ENCODE data around the gene ASXL2. TPM values are rescaled to one million over a fixed set of nuclear protein-coding genes. Genes with fewer than 3 reads are reported as not detected.
"Not testable (repeated sequence)": the region's sequence is repeated elsewhere in the genome, so short reads cannot be mapped to it uniquely, and the experiment has no call there.

The ASXL2 gene
- total RNA-seq, 1 experiment from 2014 or later = 34.5 TPM

DNA sequence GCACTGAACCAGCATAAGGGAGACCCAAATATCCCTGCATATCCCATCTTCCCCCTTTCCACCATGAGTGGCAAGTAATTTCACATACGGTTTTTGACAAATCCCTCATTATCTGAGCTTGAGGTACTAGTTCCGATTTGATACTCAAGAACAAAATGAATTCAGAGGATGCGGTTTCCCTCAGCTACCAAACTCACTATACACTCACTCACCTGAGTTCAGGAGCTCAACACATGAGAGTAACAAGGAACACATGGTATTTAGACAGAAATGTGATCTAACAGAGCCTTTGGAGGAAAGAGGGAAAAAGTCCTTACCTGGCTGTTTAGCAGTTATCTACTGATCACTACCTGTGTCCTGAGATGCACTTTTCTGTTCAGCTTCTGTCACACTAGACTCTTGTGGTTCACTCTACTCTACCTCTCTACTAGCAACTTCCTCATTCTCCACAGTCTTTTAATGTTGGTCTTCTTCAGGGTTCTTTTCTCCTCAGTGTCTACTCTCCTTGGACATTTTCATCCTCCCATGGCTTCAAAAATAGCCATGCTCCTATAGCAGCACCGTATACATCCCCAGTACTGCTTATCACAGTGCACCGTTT lies 25.1 kb downstream of the ASXL2 start:
- intact Hi-C loops (cut with micrococcal nuclease; ENCODE audit: unreplicated experiment) = no loop called here
- ChIA-PET CTCF (interaction anchor here (0.6 kb wide), 1 partner anchor 187 kb away, joined by 4 read pairs; no protein-coding TSS in a partner anchor), POLR2A (ENCODE audit: low non-redundant PET) (interaction anchor here (0.6 kb wide), 1 partner anchor 705 kb away, joined by 16 read pairs; no protein-coding TSS in a partner anchor)
- Histone ChIP-seq H3K4me1 (ENCODE audit: insufficient read depth, low read length, poor library complexity, severe bottlenecking) (peaks cover 10% of the 10 kb centered on the region), H3K27ac (ENCODE audit: low read depth, low read length, poor library complexity, severe bottlenecking) (no peak overlapping the region), H3K9me3 (ENCODE audit: low read depth, low read length, poor library complexity, severe bottlenecking) (no peaks in the 10 kb centered on the region), H3K27me3 (replicated peaks; ENCODE audit: insufficient read depth, low read depth, low read length, poor library complexity) (no peaks in the 10 kb centered on the region), H3K4me3 (ENCODE audit: low read depth, low read length, poor library complexity, severe bottlenecking) (no peak overlapping the region), H3K36me3 (ENCODE audit: insufficient read depth, low read length, poor library complexity, severe bottlenecking) (no peaks in the 10 kb centered on the region)
- TF ChIP-seq, protein P1, sequence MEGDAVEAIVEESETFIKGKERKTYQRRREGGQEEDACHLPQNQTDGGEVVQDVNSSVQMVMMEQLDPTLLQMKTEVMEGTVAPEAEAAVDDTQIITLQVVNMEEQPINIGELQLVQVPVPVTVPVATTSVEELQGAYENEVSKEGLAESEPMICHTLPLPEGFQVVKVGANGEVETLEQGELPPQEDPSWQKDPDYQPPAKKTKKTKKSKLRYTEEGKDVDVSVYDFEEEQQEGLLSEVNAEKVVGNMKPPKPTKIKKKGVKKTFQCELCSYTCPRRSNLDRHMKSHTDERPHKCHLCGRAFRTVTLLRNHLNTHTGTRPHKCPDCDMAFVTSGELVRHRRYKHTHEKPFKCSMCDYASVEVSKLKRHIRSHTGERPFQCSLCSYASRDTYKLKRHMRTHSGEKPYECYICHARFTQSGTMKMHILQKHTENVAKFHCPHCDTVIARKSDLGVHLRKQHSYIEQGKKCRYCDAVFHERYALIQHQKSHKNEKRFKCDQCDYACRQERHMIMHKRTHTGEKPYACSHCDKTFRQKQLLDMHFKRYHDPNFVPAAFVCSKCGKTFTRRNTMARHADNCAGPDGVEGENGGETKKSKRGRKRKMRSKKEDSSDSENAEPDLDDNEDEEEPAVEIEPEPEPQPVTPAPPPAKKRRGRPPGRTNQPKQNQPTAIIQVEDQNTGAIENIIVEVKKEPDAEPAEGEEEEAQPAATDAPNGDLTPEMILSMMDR (conservative IDR thresholded peaks at IDR 0.05; ENCODE audit: low read depth, low read length) = no peak
- no peak for TF ChIP-seq EZH2 (IDR thresholded peaks at IDR 0.05; ENCODE audit: borderline replicate concordance, low read depth, low read length, poor library complexity, severe bottlenecking)
- BruUV-seq (replicated peaks) = no TSS peak
- DNase-seq (ENCODE audit: low spot score) = no peak

DNA sequence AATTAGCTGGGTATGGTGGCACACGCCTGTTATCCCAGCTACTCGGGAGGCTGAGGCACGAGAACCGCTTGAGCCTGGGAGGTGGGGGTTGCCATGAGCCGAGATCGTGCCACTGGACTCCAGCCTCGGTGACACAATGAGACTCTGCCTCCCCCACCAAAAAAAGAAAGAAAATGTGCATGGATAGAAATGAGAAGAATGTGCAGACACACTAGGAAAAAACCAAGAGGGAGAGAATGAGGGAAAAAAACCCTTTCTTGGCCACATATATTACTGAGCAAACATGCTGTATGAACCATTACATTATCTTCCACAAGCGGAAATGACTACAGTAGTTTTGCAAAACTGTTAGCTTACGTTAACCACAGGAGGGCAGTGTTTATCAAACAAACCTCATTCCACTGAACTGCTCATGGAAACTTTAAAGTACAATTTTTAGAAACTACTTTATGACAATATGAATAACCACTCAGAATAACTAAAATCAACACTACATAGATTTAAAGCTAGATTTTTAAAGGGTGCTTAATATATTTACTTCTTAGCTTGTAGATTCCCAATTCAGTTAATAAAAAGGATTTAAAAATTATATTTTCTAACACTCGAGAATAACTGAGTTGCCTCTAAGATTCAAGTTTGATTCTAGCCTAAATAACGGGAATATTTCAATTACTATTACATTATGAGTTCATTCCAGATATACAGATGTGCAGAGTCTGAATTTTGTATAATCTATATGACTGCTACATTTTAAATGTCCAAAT lies 26.4 kb downstream of the ASXL2 start:
- TF ChIP-seq, protein P1 (conservative IDR thresholded peaks at IDR 0.05; ENCODE audit: low read depth, low read length) = peak; percentile 73
- TF ChIP-seq EZH2 (IDR thresholded peaks at IDR 0.05; ENCODE audit: borderline replicate concordance, low read depth, low read length, poor library complexity, severe bottlenecking) = no peak
- H3K4me3 ChIP-seq (ENCODE audit: low read depth, low read length, poor library complexity, severe bottlenecking) = no peak overlapping the region
- peaks cover 10% of the 10 kb centered on the region for H3K4me1 ChIP-seq (ENCODE audit: insufficient read depth, low read length, poor library complexity, severe bottlenecking)
- CTCF ChIA-PET = interaction anchor here (0.6 to 0.8 kb wide), 3 partner anchors 8 to 27 kb away, joined by 3 to 12 read pairs (median 6); no protein-coding TSS in a partner anchor
- H3K27me3 ChIP-seq (replicated peaks; ENCODE audit: insufficient read depth, low read depth, low read length, poor library complexity) = no peaks in the 10 kb centered on the region
- no peaks in the 10 kb centered on the region for H3K9me3 ChIP-seq (ENCODE audit: low read depth, low read length, poor library complexity, severe bottlenecking)
- no TSS peak for BruUV-seq (replicated peaks)
- POLR2A ChIA-PET (ENCODE audit: low non-redundant PET) = no interaction called here
- no peaks in the 10 kb centered on the region for H3K36me3 ChIP-seq (ENCODE audit: insufficient read depth, low read length, poor library complexity, severe bottlenecking)
- DNase-seq (ENCODE audit: low spot score) = peak; percentile 78
- intact Hi-C loops (cut with micrococcal nuclease; ENCODE audit: unreplicated experiment) = no loop called here
- no peak overlapping the region for H3K27ac ChIP-seq (ENCODE audit: low read depth, low read length, poor library complexity, severe bottlenecking)

DNA sequence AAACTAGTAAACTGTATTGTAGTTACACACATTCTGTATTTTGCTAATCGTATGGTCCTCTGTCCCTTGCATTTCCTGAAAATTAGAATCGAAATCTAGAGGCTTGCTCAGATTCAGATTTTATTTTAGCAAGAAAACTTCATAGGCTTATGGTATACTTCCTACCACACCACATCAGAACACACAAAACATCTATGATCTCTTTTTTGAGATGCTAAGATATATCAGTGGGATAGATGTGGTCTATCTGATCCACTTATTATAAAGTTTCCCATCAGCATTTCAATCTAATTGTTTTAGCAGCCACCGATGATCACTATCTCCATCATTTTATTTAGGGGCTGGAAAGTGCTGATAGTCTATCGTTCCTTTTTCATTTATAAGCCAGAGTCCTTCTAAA lies 27.9 kb downstream of the ASXL2 start:
- CTCF ChIA-PET; H3K4me3 ChIP-seq (ENCODE audit: low read depth, low read length, poor library complexity, severe bottlenecking); H3K27ac ChIP-seq (ENCODE audit: low read depth, low read length, poor library complexity, severe bottlenecking); intact Hi-C loops (cut with micrococcal nuclease; ENCODE audit: unreplicated experiment); H3K9me3 ChIP-seq (ENCODE audit: low read depth, low read length, poor library complexity, severe bottlenecking); BruUV-seq (replicated peaks); POLR2A ChIA-PET (ENCODE audit: low non-redundant PET); H3K27me3 ChIP-seq (replicated peaks; ENCODE audit: insufficient read depth, low read depth, low read length, poor library complexity); DNase-seq (ENCODE audit: low spot score); H3K36me3 ChIP-seq (ENCODE audit: insufficient read depth, low read length, poor library complexity, severe bottlenecking): not testable (repeated sequence)
- peaks cover 10% of the 10 kb centered on the region for H3K4me1 ChIP-seq (ENCODE audit: insufficient read depth, low read length, poor library complexity, severe bottlenecking)

DNA sequence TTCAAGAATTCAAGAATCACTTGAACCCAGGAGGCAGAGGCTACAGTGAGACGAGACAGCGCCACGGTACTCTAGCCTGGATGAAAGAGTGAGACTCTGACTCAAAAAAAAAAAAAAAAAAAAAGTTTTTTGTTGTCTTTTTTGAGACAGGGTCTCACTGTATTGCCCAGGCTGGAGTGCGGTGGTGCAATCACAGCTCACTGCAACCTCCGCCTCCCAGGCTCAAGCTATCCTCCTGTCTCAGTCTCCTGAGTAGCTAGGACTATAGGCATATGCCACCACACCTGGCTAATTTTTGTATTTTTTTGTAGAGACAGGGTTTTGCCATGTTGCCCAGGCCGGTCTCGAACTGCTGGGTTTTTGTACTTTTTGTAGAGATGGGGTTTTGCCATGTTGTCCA lies 28.9 kb downstream of the ASXL2 start:
- H3K36me3 ChIP-seq (ENCODE audit: insufficient read depth, low read length, poor library complexity, severe bottlenecking); H3K9me3 ChIP-seq (ENCODE audit: low read depth, low read length, poor library complexity, severe bottlenecking); H3K27ac ChIP-seq (ENCODE audit: low read depth, low read length, poor library complexity, severe bottlenecking); H3K27me3 ChIP-seq (replicated peaks; ENCODE audit: insufficient read depth, low read depth, low read length, poor library complexity); H3K4me3 ChIP-seq (ENCODE audit: low read depth, low read length, poor library complexity, severe bottlenecking); POLR2A ChIA-PET (ENCODE audit: low non-redundant PET); intact Hi-C loops (cut with micrococcal nuclease; ENCODE audit: unreplicated experiment); BruUV-seq (replicated peaks); DNase-seq (ENCODE audit: low spot score): not testable (repeated sequence)
- CTCF ChIA-PET = interaction anchor here (0.6 kb wide), 1 partner anchor 115 kb away, joined by 3 read pairs; no protein-coding TSS in a partner anchor
- peaks cover 10% of the 10 kb centered on the region for H3K4me1 ChIP-seq (ENCODE audit: insufficient read depth, low read length, poor library complexity, severe bottlenecking)
